Measurements from ENCODE around the gene ALDH1A3.
A peak's percentile ranks its signal among the peaks of the same experiment; 100 is the strongest.

Gene ALDH1A3

DNA sequence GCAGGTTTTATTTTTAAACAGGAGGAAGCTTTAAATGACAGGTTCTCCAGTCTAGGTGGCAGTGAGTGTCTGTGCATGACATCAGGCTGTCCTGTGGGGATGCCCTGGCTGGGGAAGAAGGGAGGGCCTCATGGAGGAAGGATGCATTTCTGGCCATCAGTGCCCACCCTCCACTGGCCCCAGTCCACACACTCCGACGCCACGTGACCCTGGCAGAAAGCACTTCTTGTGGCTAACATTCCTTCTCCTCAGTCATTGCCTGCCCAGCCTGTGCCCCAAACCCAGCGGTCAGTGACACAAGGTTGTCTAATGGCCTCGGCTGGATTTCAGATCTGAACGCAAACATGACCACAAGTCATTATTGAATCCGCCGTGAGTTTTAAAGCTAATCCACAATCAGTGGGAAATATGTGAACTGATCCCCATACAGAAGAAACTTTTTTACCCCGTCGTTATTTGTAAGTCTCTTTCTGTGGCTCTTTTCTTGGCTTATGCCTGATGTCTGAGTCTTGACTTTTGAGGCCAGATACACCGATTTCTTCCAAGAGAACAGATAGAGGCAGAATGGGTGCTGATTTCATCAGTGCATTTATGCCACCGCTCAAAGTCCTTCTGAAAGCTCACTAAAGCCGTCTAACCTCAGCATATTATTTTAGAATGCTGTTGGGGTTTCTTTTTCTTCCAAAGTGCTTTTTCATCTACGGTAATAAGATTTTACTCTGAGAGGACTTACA lies 22.2 kb downstream of the ALDH1A3 start:
- DNase-seq (ENCODE audit: low read depth) = no peak

DNA sequence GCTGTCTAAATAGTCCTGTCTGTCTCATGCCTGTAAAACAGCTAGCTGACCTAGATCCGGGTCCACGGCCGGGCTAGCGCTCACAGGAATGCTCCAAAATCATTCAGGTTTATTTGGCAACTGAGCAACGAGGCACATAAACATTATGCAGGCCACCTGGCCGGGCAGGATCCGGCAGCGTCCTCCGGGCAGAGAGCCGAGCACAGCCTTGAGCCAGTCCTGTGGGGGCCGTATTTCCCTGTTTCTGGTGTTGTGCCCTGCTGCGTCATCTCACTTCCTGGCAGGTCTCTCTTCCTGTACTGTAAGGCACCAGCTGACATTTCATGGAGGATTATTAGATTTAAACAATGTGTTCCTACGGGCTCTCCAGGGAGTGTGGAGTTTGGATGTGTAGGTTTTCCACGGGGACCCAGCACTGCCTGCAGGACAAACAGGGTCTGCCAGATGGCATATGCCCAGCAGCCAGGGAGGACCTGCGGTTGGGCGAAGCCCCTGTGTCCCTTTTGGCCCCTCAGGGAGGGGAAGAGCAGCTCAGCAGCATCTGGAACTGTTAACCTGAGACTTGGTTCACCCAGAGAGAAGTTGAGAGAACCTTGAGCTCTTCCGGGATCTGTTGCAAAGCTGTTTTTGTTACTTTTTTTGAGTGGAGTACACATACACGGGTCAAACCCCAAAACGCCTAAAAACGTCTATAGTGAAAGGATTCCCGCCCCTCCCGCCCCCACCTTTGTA lies 23.0 kb downstream of the ALDH1A3 start:
- no peak for DNase-seq (ENCODE audit: low read depth)

DNA sequence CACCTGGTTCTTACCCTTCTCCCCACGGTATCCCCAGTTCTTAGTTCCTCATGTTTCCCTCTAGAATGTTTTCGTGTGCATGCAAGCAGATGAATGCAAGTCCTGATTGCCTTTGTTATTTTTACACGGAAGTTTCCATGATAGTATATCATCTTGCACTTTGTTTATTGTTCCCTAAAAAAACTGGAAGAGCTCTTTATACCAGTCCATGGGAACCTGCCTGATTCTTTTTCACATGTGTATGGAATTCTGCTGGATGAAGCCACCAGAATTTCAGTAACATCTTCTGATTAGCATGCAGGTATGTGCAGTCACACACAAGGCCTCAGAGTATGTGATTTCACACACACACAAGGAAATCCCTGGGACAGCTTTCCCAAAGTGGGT lies 23.5 kb downstream of the ALDH1A3 start:
- DNase-seq (ENCODE audit: low read depth) = no peak

DNA sequence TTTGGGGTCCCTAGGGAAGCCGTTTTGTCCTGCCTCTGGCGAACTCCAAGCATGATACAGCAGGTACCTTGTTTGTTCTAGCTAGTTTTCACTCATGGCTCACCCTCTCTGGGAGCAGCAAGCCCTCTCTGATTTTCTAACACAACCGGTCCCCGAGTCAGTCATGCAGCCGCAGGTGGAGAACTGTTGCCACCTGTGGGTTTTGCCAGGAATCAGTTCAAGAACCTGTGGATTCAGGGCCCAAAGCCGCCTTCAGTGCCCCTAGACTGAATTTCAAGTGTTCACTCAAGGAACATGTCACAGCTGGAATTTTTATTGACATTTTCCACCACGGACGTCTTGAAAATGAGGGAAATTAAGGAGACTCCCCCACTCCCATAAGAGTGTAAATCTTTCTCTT lies 26.2 kb downstream of the ALDH1A3 start:
- DNase-seq (ENCODE audit: low read depth) = no peak

DNA sequence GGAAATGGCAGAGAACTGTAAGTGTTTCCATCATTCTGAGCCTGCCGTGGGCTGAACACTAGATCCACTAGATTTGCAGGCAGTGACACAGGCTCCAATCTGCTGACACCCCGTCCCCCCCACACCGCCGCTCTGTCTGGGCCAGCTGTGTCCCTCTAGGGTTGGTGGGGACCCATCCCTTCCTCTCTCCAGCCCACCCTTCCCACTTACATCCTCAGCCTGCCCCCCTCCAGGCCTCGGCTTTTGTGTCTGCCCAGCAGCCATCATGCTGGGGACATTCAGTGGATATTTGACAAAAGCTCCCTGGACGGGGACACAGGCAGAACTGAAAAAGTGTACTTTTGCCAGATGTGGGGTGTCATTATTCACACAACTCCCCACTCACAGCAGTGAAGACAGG lies 28.8 kb downstream of the ALDH1A3 start:
- DNase-seq (ENCODE audit: low read depth) = no peak

DNA sequence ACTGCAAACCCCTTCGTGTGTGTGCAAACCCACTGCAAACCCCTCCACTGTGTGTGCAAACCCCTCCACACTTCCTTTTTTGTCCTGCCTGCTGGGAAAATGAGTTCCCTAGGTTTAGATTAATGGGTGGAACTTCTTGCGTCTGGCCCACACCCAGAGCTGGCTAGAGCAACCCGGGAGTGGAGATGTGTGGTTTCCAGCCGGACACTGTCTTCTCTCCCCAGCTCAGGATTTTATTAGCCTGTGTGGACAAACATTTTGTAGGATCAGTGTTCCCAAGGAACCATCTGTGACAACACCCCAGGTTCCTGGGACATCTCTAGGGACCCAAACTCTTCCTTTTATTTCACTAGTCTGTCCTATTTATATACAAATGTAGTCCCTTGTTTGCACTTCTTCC lies 29.9 kb downstream of the ALDH1A3 start:
- DNase-seq (ENCODE audit: low read depth) = no peak

DNA sequence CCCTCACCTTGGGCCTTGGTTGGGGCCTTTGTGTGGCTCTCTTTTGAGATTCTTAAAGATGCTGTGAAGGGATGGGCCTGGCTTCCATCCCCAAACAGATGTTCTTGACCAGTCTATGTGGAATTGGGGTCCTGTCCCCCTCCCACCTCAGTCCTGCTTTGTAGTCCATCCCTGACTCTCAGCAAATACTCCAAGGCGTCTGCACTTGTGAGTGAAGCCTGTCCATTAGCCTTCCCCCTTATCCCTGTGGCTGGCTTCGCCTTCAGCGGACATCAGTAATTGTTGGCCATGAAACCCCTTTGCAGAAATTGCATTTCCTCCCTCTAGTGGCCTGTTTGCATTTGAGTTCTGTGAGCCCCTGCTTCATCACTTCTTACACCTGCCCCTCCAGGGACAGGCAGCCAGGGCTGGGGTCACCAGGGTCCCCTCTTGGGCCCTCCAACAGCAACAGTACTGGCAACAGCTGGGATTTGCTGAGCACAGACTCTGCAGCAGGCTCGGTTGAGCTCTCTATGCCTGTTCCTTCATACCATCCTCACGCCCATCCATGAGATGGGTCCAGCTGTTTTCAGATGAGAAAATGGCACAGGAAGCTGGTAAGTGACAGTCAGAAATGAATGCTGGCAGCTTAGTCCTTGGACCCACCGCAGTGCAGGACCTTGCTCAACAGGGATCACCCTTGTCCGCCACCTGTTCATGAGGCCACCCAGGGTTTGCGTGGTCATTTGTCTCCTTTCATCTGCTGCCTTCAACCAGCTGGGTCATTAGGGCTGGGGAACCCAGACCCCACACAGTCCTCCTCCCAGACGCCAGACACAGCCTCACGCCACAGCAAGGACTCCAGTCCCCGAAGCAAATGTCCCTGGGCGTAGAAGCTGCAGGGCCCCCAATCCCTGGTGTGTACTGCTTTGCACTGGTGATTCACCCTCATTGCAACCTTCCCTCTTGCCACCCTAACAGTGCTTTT lies 30.6 kb downstream of the ALDH1A3 start:
- no peak for DNase-seq (ENCODE audit: low read depth)

DNA sequence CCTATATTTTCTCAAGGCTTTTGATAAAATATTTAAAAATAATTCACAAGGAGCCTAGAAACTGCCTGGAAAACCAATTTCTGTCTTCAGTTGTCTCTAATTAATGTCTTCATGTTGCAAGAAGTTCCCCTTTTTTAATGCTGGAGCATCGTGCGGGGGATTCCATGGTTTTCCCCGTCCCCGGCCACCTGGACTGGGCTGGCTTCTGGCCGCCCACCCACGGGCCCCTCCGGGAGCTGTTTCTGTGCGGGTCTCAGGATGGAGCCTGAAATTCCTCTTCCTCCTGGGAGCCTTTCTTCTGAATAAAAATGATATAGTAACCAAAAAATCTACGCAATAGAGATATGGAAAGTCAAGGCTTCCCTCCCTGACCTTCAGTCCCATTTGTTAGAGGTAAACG lies 31.5 kb downstream of the ALDH1A3 start:
- no peak for DNase-seq (ENCODE audit: low read depth)

DNA sequence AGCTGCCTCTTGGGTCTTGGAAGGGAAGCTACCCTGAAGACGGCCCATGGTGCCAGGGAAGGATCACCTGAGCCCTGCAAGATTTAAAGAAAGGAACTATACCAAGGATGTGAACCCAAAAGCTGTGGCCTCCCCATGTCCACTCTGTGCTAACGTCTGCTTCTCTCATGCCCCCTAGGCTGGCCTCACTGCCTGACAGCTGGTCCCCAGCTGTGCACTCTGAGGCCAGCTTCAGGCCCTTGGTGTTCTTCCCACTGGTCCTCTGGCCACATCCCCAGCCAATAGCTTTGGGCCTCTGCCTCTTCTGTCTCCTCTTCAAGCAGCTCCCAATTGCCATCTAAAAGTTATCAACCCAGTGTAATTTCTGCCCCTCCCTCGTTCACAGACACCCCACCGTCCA lies 34.3 kb downstream of the ALDH1A3 start:
- no peak for DNase-seq (ENCODE audit: low read depth)

DNA sequence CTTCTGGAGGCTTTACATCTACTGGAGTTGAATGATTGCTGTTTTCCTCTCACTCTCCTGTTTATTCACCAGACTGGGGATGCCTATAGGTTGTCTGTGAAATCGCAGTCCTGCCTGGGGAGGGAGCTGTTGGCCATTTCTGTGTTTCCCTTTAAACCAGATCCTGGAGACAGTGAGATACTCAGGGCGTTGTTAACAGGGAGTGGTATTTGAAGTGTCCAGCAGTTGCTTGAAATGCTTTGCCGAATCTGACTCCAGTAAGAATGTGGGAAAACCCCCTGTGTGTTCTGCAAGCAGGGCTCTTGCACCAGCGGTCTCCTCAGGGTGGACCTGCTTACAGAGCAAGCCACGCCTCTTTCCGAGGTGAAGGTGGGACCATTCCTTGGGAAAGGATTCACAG lies 35.2 kb downstream of the ALDH1A3 start:
- DNase-seq (ENCODE audit: low read depth) = no peak

DNA sequence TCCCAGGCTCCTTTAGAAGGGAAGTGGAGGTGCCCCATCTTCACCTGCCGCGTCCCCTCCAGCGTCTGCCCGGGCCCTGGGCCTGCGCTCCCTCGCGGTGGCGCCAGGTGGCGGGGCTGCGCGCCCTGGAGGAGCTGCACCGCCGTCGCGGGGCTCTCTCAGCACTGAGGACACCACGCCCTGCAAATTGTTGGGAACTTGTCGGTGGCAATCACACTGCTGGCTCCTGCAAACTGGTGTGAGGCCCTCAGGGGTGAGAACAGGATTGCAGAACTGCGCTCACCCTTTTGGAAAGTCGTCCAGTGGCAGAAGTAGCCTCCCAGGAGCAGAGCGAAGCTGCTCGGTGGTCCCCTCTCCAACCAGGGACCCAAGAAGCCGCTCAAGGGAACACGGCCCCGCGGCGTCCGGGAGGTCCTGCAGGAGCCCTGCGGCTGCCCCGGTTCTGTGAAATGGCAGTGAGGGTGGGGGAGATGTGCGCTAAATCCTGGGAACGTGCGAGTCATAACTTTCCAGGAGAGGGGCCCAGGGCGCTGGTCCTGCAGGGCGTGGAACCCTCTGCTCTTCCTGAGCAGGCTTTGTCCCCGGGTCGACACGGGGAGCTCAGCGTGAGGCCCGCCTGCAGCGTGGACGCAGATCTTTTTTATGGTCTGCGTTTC lies 38.5 kb downstream of the ALDH1A3 start:
- DNase-seq (ENCODE audit: low read depth) = peak; percentile 68

DNA sequence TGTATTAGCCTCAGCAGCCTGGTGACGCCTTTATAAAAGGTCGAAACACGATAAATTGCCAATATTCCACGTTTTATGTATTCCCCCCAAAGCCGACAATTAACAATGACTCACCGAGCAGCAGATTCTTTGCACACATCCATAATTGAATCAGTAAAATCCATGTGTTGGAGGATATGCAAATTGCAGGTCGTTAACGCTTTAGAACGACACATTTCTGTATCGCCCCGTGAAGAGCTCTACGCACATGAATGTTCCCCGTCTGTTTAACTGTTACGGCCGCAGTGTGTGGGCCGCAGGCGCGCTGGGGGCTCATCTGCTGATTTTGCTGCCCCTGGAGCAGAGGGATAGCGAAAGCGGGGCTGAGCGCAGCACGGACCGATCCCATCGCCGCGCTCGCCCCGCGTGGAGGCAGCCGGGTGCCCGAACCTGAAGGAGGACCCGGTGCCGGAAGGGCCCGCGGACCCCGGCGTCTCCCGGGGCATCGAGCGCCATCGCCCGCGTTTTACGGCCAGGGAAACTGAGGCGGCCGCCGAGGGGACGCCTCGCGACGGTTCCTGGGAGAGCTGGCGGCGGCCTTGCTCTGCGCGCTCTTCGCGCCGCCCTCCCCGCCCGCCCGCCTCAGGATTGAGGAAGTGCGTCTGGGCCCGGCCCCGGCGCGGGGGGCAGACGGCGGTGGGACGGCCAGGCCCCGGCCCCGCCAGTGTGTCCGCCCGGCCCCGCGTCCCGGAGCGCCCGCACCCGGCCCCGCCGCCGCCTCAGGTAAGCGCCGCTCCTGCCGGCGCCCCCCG lies 39.3 kb downstream of the ALDH1A3 start, which contains the start of gene LRRK1:
Gene LRRK1, plus strand, starts transcription at position 668 of the 791 bp plus-strand sequence. CDS start 5,276 bp downstream, outside the sequence.
- no peak for DNase-seq (ENCODE audit: low read depth)

DNA sequence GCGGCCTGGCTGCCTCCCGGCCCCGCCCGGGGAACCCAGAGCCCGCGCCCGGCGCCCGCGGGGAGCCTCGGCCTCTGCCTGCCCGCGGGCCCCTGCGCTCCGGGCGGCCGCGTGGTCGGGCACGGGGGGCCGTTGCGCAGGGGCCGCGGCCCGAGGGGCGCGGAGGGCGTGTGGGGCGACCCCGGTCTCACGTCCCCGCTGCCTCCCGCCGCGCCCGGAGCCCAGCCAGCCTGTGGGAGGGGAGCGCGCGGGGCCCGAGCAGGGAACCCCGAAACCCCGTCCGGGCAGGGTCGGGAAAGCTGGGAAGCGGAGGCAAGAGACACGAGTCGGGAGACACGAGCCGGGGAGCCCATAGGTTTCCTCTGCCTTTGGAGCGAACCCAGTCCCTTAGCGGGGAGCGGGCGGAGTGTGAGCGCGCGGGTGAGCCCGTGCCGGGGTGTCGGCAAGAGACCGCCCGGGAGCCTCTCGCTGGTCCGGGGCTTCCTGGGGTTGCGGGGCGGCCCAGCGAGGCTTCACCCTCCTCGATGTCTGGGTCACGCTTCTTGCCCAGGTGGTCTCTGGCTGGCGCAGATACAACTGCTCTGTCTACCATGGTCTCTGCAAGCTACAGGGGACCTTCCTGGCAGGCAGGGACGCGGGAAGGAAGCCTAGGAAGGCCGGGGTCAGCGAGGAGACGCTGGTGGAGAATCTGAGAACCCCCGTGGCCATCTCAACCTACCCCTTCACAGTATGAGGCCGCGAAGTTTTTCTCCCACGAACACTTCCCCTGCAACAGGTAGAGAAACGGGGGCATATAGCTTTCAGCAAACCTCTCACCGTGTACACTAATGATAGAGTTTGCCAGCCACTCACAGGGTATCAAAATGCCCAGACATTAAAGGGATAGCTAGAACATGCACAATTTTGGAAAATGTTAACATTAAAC lies 40.1 kb downstream of the ALDH1A3 start:
- no peak for DNase-seq (ENCODE audit: low read depth)

DNA sequence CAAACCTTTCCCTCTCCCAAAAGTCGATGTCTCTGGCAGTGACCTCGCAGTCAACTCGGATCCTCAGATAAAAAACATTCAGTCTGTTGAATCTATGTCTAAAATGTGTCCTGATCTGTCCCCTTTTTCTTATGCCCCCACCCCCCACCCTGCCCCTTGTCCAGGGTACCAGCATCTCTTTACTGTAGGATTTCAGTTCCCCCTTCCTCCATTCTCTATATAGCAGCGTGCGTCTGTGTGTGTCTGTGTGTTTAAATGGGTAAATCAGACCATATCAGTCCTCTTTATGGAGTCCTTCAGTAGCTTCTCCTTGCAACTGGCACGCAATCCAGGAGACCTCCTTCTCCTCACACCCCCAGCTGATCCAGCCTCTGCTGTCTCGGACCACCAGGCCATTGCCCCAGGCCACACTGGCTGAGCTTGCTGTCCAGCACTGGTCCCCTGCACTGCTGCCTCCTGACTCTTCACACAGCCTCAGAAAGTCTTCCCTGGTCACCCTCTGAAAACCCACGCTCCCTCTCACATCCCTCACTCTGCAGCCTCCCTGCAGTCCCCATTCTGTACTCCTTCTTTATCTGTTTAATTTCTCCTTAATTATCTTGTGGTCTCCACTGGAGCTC lies 41.0 kb downstream of the ALDH1A3 start:
- no peak for DNase-seq (ENCODE audit: low read depth)

DNA sequence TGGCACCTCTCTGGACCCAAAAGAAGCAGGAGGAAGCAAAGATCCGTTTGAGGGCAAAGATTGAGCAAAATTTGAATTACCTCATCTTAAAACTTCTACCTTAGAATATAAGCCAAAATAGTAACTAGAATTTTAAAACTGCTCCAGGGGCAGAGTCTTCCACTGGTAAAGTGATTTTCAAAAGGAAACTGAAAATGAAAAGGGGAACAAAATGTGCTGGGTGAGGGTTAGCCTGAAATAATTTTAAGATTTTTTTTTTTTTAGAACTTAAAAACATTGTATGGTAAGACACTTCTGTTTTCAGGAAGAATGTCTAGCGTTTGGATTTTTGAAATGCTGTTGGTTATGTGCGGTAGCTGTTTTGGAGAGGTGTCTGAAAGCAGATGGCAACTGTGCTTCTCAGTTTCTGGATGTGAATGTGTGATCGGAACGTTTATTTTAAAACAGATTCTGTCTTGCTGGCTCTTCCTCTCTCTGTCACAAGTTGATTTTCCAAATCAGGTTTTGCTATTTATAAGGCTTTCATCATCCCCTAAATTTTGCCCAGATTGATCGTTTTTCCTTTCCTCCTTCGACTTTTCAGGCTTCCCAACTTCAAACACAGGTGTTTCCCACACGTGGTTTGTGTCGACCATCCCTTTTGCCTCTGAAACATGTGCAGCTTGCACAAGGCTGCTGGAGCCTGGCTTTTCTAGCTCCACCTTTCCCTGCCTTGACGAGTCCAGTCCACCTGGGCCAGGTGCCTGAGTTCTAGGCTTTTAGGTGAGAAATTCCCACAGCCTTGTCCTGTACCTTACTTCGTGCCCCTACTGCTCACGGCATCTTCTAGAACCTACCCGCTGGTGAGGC lies 42.8 kb downstream of the ALDH1A3 start:
- DNase-seq (ENCODE audit: low read depth) = no peak

DNA sequence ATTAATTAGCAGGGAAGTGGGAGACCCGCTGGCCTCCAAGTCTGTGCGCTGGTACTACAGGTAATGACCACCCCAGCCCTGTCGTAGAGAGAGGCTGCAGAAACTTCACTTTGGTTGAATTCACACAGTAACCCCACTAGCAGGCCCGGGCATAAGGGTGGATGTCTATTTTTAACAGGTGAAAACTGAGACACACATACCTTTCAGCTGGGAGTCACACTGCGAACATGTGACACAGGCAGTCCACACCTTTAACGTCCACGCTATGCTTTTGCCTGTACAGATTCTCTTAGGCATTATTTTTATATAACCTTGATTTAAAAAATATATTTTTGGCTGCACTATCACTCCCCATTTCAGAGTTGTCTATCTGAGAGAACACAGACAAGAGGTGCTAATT lies 43.4 kb downstream of the ALDH1A3 start:
- no peak for DNase-seq (ENCODE audit: low read depth)

DNA sequence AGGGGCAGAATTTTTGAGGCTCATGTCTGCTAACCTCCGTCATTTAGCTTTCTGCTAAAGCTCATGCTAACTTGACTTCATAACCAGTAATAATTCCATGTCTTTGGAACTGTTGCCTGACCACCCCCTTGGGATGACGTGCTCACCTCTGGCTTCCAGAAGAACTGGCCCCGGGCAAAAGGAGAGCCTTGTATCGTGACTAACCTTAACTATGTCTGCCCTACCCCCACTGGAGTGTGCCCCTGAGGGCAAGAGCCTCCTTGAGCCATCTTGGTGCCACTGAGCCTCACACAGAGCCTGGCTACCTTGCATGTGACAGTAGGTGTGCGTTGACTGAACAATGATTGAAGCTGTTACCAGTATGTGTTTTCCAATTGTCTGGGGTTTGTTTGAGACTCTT lies 44.3 kb downstream of the ALDH1A3 start:
- DNase-seq (ENCODE audit: low read depth) = no peak

DNA sequence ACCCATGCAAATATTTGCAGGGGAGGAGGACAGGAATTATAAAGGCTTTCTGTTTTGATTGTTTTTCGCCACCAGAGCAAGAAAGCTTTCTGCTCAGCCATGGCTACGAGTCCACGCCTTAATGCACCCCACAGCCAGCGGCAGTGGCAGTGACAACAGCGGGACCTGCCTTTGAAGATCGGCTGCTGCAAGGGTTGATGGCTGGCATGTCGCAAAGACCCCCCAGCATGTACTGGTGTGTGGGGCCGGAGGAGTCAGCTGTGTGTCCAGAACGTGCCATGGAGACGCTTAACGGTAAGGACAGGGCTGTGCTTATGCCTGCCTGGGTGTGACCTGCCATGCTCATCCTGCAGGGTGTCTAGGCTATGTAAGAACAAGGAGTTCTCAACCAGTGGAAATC lies 44.8 kb downstream of the ALDH1A3 start:
- DNase-seq (ENCODE audit: low read depth) = no peak

DNA sequence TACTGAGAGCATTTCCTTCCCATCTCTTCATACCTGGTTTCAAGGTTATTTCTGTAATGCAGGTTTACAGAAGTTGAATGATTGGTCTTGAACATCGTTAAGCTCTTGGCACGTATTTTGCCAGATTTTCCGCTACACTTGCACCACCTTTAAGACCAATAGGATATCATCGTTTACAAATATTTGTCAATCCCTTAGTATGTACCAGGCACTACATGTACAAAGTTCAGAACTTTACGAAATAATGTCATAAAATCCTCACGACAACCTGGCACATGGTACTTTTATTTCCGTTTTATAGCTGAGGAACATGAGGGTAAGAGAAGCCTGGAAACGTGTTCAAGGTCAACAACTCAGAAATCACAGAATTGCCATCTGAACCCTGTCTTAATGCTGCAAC lies 45.8 kb downstream of the ALDH1A3 start:
- no peak for DNase-seq (ENCODE audit: low read depth)
